HepG2 (cell line): ENCODE results near the gene PDP2. TPM values are rescaled to one million over a fixed set of nuclear protein-coding genes. Genes with fewer than 3 reads are reported as not detected.

Source experiments
- ATAC-seq: fragments of 200-7000 bp; cut with Tn5 transposase; 3 replicates; pipeline ENCODE4 v1.9.1; 2020; ENCODE audit warnings: mild to moderate bottlenecking, moderate library complexity
- BruUV-seq: library from RNA; stranded (reverse); fragments of 400-500 nt; replicated peaks from 2 replicates; lab custom pipeline; 2021; lab: Mats Ljungman, UMichigan
- CTCF ChIA-PET: fragments of 300-600 bp; formaldehyde crosslinking; extraction: SDS; loops from one replicate; lab custom pipeline; 2021; ENCODE audit warnings: low total read pairs, inconsistent platforms, low intra/inter-chr PET ratio; lab: Yijun Ruan, JAX
- POLR2A ChIA-PET: fragments of 350-600 bp; sonication (Branson Sonifier 250); formaldehyde crosslinking; loops from one replicate; lab custom pipeline; 2020; ENCODE audit warnings: antibody characterized with exemption, inconsistent platforms; lab: Yijun Ruan, JAX
- DNase-seq: peaks from one replicate; pipeline ENCODE4 v3.0.0-alpha.2; 2015; ENCODE audit warnings: low spot score
- FAIRE-seq: peaks from 3 replicates; lab custom pipeline; 2011; peaks lifted over from hg19 to GRCh38; lab: Jason Lieb, UNC
- H2AFZ ChIP-seq: one replicate; pipeline ENCODE4 v1.6.1; 2011; ENCODE audit warnings: low read length, inconsistent platforms
- H3K27ac ChIP-seq: fragments of 300-600 bp; 3 replicates; pipeline ENCODE4 v1.8.0; 2011; ENCODE audit warnings: mixed run types, mild to moderate bottlenecking, mixed read lengths, low read length, inconsistent platforms; ENCODE audit not compliant: insufficient read depth; ENCODE audit errors: extremely low read length
- H3K27me3 ChIP-seq, 2 experiments: fragments of 200-600 bp in 1 of 2; 2 replicates in 1 of 2; 3 replicates in 1 of 2; pipeline versions ENCODE4 v1.6.0 to v1.8.0; 2011; ENCODE audit warnings: low read length in 2 of 2, mild to moderate bottlenecking in 2 of 2, moderate library complexity in 2 of 2, inconsistent platforms in 1 of 2; ENCODE audit not compliant: insufficient read depth in 2 of 2, control insufficient read depth in 1 of 2
- H3K36me3 ChIP-seq, 2 experiments: fragments of 200-600 bp in 1 of 2; replicated peaks in 1 of 2; 2 replicates in 1 of 2; 3 replicates in 1 of 2; pipeline versions ENCODE4 v1.5.1 to v1.8.0; 2011; ENCODE audit warnings: low read length in 2 of 2, inconsistent platforms in 1 of 2; ENCODE audit not compliant: insufficient read depth in 2 of 2, control insufficient read depth in 1 of 2
- H3K4me1 ChIP-seq: 2 replicates; pipeline ENCODE4 v1.5.1; 2012; ENCODE audit warnings: low read length, inconsistent platforms; ENCODE audit not compliant: insufficient read depth
- H3K4me2 ChIP-seq: 2 replicates; pipeline ENCODE4 v1.6.0; 2011; ENCODE audit warnings: low read depth, low read length, inconsistent platforms
- H3K4me3 ChIP-seq, 3 experiments: fragments of 200-600 bp in 1 of 3; sonication (generic), shearing (Covaris generic) in 1 of 3; replicated peaks in 1 of 3; 2 replicates each; pipeline ENCODE4 v1.5.1; 2011 to 2016; ENCODE audit warnings: low read length in 3 of 3, inconsistent platforms in 2 of 3, low read depth in 2 of 3, mild to moderate bottlenecking in 2 of 3, control low read depth in 1 of 3, mixed read lengths in 1 of 3; ENCODE audit not compliant: insufficient read depth in 1 of 3
- H3K79me2 ChIP-seq: one replicate; pipeline ENCODE4 v1.6.1; 2011; ENCODE audit warnings: low read length, inconsistent platforms; ENCODE audit not compliant: insufficient read depth
- H3K9ac ChIP-seq: 2 replicates; pipeline ENCODE4 v1.6.0; 2011; ENCODE audit warnings: mild to moderate bottlenecking, low read depth, low read length, inconsistent platforms; ENCODE audit not compliant: insufficient read depth
- H3K9me3 ChIP-seq: 2 replicates; pipeline ENCODE4 v1.5.1; 2012; ENCODE audit warnings: mild to moderate bottlenecking, low read length
- H4K20me1 ChIP-seq: 2 replicates; pipeline ENCODE4 v1.6.0; 2011; ENCODE audit warnings: inconsistent platforms, mild to moderate bottlenecking, low read length, moderate library complexity; ENCODE audit not compliant: insufficient read depth
- ASH2L ChIP-seq: fragments of 300-600, 200-600 bp; sonication (generic); IDR thresholded peaks from 2 replicates; pipeline ENCODE4 v1.7.0; 2017; ENCODE audit warnings: low read depth, mild to moderate bottlenecking, moderate library complexity, mixed read lengths, low read length; ENCODE audit not compliant: insufficient read length
- CHD4 ChIP-seq: fragments of 200-600 bp; sonication (generic); IDR thresholded peaks from 2 replicates; pipeline ENCODE4 v1.7.0; 2017; ENCODE audit warnings: mild to moderate bottlenecking, low read length, borderline replicate concordance
- CSRNP2 ChIP-seq: sonication (generic); formaldehyde crosslinking; conservative IDR thresholded peaks from 2 replicates; pipeline ENCODE4 v1.8.0; 2022; ENCODE audit warnings: low read depth, missing genetic modification reagents
- GATAD2A ChIP-seq: IDR thresholded peaks from 2 replicates; pipeline ENCODE4 v1.6.1; 2016
- HCFC1 ChIP-seq: fragments of 150-350 bp; IDR thresholded peaks from 2 replicates; pipeline ENCODE4 v1.6.1; 2014; ENCODE audit warnings: low read depth, low read length
- KAT8 ChIP-seq: IDR thresholded peaks from 2 replicates; pipeline ENCODE4 v1.6.1; 2016; ENCODE audit warnings: missing genetic modification reagents, missing compliant biosample characterization
- MIER3 ChIP-seq: IDR thresholded peaks from 2 replicates; pipeline ENCODE4 v1.6.1; 2016; ENCODE audit warnings: missing compliant biosample characterization, borderline replicate concordance
- NFKBIZ ChIP-seq: IDR thresholded peaks from 2 replicates; pipeline ENCODE4 v1.6.1; 2018; ENCODE audit warnings: missing genetic modification reagents, missing compliant biosample characterization
- NR1H2 ChIP-seq: sonication (generic); formaldehyde crosslinking; IDR thresholded peaks from 2 replicates; pipeline ENCODE4 v1.8.1; 2022; ENCODE audit warnings: low read depth, missing genetic modification reagents, borderline replicate concordance
- RARA ChIP-seq: IDR thresholded peaks from 2 replicates; pipeline ENCODE4 v1.6.1; 2016; ENCODE audit warnings: missing genetic modification reagents, missing compliant biosample characterization
- SRSF4 ChIP-seq: fragments of 200-400 bp; formaldehyde crosslinking; IDR thresholded peaks from one replicate; pipeline ENCODE4 v1.6.1; 2018; ENCODE audit warnings: mild to moderate bottlenecking, low read depth, low read length, moderate library complexity; ENCODE audit not compliant: poor library complexity, severe bottlenecking
- ZNF12 ChIP-seq: sonication (generic); formaldehyde crosslinking; IDR thresholded peaks from 2 replicates; pipeline ENCODE4 v1.5.0; 2020; ENCODE audit warnings: missing genetic modification reagents
- ZNF251 ChIP-seq: sonication (generic); formaldehyde crosslinking; IDR thresholded peaks from 2 replicates; pipeline ENCODE4 v1.9.0; 2021; ENCODE audit warnings: mild to moderate bottlenecking, missing genetic modification reagents
- ZNF362 ChIP-seq: sonication (generic); formaldehyde crosslinking; IDR thresholded peaks from 2 replicates; pipeline ENCODE4 v1.4.0; 2020; ENCODE audit warnings: missing genetic modification reagents, mild to moderate bottlenecking, borderline replicate concordance
- ZNF382 ChIP-seq: sonication (generic); formaldehyde crosslinking; IDR thresholded peaks from 2 replicates; pipeline ENCODE4 v1.5.0; 2020; ENCODE audit warnings: missing genetic modification reagents, mild to moderate bottlenecking, borderline replicate concordance
- ZNF556 ChIP-seq: sonication (generic); formaldehyde crosslinking; IDR thresholded peaks from 2 replicates; pipeline ENCODE4 v1.4.0; 2020; ENCODE audit warnings: mild to moderate bottlenecking, missing genetic modification reagents, borderline replicate concordance
- ZNF589 ChIP-seq: sonication (generic); formaldehyde crosslinking; conservative IDR thresholded peaks from 2 replicates; pipeline ENCODE4 v1.8.0; 2022; ENCODE audit warnings: mild to moderate bottlenecking, moderate library complexity, missing genetic modification reagents
- ZNF660 ChIP-seq: sonication (generic); formaldehyde crosslinking; IDR thresholded peaks from 2 replicates; pipeline ENCODE4 v1.5.1; 2020; ENCODE audit warnings: mild to moderate bottlenecking, low read depth, missing genetic modification reagents, borderline replicate concordance
- WGBS: methylation state at CpG from one replicate; pipeline ENCODE4 v1.1.6; 2017; ENCODE audit warnings: low lambda C conversion rate; 5-methylcytosine and 5-hydroxymethylcytosine counted together
- in situ Hi-C: cut with HindIII; loops from 2 replicates; pipeline ENCODE4 v1.10.0; 2017; ENCODE audit warnings: low pct_unique_long_range_greater_than_20kb; ENCODE audit not compliant: extremely low pct_ligation_motif_present
- intact Hi-C: fragments of 100-400 bp; cut with micrococcal nuclease; formaldehyde crosslinking; loops from one replicate; pipeline ENCODE4 v1.10.0; 2022; ENCODE audit not compliant: unreplicated experiment
- polyA plus RNA-seq, 8 experiments: library from polyadenylated mRNA; depleted of rRNA in 3 of 8; stranded (reverse) in 7 of 8; unstranded in 1 of 8; fragments of >200 nt; fragmentation: Illumina TruSeq in 4 of 8; extraction: Trizol in 4 of 8; gene quantifications; 2 replicates each; pipeline versions ENCODE4 v1.2.1 to v1.2.3, GENCODE V29; 2011 to 2016; ENCODE audit warnings: low read depth in 4 of 8, missing spikeins in 1 of 8, mixed read lengths in 1 of 8; ENCODE audit not compliant: insufficient read depth in 1 of 8
- total RNA-seq, 5 experiments: library from RNA; depleted of rRNA; stranded (reverse); fragments of >200 nt; fragmentation: Illumina TruSeq; extraction: Trizol; gene quantifications; 2 replicates each; pipeline ENCODE4 v1.2.3, GENCODE V29; 2016; ENCODE audit warnings: low read depth in 1 of 5
- TF ChIP-seq, protein P1 (sequence below): sonication (generic); formaldehyde crosslinking; IDR thresholded peaks from 2 replicates; pipeline ENCODE4 v1.5.0; 2020; ENCODE audit warnings: mild to moderate bottlenecking, missing genetic modification reagents
- TF ChIP-seq, protein P2 (sequence below): sonication (generic); formaldehyde crosslinking; IDR thresholded peaks from 2 replicates; pipeline ENCODE4 v1.8.0; 2022; ENCODE audit warnings: mild to moderate bottlenecking, missing genetic modification reagents; ENCODE audit not compliant: insufficient replicate concordance

The PDP2 gene
- total and polyA plus RNA-seq, 2 of the 13 experiments (the other 11 are each of a cell fraction or from before 2014, with no cell fraction given): 12.8 to 15.8 TPM

- Histone ChIP-seq H3K4me3 (no peak overlapping the region), H3K36me3 (peaks cover 17 to 33% of the 10 kb centered on the region in 2 experiments)
- FAIRE-seq (no peak), DNase-seq (no peak)
- POLR2A ChIA-PET: no interaction called here
- intact Hi-C loops: no loop called here
- CTCF ChIA-PET: no interaction called here
- TF ChIP-seq KAT8 (CRISPR knock-in tag) (no peak), ZNF12 (no peak), NR1H2 (no peak), ZNF362 (CRISPR knock-in tag) (no peak), ASH2L (no peak), RARA (CRISPR knock-in tag) (no peak), ZNF660 (CRISPR knock-in tag) (no peak), MIER3 (CRISPR knock-in tag) (no peak), NFKBIZ (no peak), ZNF251 (CRISPR knock-in tag) (no peak), CSRNP2 (CRISPR knock-in tag) (no peak), ZNF556 (CRISPR knock-in tag) (no peak), HCFC1 (no peak), GATAD2A (CRISPR knock-in tag) (no peak), SRSF4 (no peak), CHD4 (no peak), ZNF589 (CRISPR knock-in tag) (no peak), ZNF382 (no peak)
- TF ChIP-seq, protein P1, sequence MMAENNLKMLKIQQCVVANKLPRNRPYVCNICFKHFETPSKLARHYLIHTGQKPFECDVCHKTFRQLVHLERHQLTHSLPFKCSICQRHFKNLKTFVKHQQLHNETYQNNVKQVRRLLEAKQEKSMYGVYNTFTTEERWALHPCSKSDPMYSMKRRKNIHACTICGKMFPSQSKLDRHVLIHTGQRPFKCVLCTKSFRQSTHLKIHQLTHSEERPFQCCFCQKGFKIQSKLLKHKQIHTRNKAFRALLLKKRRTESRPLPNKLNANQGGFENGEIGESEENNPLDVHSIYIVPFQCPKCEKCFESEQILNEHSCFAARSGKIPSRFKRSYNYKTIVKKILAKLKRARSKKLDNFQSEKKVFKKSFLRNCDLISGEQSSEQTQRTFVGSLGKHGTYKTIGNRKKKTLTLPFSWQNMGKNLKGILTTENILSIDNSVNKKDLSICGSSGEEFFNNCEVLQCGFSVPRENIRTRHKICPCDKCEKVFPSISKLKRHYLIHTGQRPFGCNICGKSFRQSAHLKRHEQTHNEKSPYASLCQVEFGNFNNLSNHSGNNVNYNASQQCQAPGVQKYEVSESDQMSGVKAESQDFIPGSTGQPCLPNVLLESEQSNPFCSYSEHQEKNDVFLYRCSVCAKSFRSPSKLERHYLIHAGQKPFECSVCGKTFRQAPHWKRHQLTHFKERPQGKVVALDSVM (CRISPR knock-in tag): no peak
- TF ChIP-seq, protein P2, sequence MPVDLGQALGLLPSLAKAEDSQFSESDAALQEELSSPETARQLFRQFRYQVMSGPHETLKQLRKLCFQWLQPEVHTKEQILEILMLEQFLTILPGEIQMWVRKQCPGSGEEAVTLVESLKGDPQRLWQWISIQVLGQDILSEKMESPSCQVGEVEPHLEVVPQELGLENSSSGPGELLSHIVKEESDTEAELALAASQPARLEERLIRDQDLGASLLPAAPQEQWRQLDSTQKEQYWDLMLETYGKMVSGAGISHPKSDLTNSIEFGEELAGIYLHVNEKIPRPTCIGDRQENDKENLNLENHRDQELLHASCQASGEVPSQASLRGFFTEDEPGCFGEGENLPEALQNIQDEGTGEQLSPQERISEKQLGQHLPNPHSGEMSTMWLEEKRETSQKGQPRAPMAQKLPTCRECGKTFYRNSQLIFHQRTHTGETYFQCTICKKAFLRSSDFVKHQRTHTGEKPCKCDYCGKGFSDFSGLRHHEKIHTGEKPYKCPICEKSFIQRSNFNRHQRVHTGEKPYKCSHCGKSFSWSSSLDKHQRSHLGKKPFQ (CRISPR knock-in tag): no peak
- TF ChIP-seq, all 625 proteins: peak for 0
- in situ Hi-C loops: no loop called here
- Histone ChIP-seq H3K79me2 (peaks cover 24% of the 10 kb centered on the region), H3K9me3 (no peaks in the 10 kb centered on the region), H3K4me1 (peaks cover 23% of the 10 kb centered on the region), H3K27me3 (no peaks in the 10 kb centered on the region), H3K27ac (no peak overlapping the region), H4K20me1 (no peaks in the 10 kb centered on the region), H2AFZ (no peak overlapping the region), H3K4me2 (no peak overlapping the region), H3K9ac (no peak overlapping the region)
- 93% methylated on average over 2 of the region's 2 CpGs for WGBS
- TSS peak; percentile 8 for BruUV-seq
- ATAC-seq: no peak
Measured at GRCh38 chr16:66886321-66886720, 6.0 kb downstream of the PDP2 start.
